ENCODE results near the gene AZI2.

Gene AZI2

GRCh38 chr3:28348629-28349468 lies at the start of gene AZI2, which contains the start of gene ZCWPW2:
TSS of gene AZI2 (minus strand) at chr3:28348824. CDS start at chr3:28340617, 8,207 bp downstream.
TSS of gene ZCWPW2 (plus strand) at chr3:28348721. CDS start at chr3:28413069, 64,348 bp downstream.
- DNase-seq (ENCODE audit: low read depth): peak; percentile 89

- no peak for DNase-seq (ENCODE audit: low read depth)
These were observed 40.4 kb upstream of the AZI2 start for GRCh38 chr3:28388978-28389377.

- no peak for DNase-seq (ENCODE audit: low read depth)
These were observed 37.4 kb upstream of the AZI2 start for GRCh38 chr3:28386049-28386448.

- DNase-seq (ENCODE audit: low read depth): peak; percentile 92
These were observed 27.8 kb upstream of the AZI2 start for GRCh38 chr3:28376424-28376823.

- DNase-seq (ENCODE audit: low read depth): peak; percentile 11
These were observed 911 bp upstream of the AZI2 start for GRCh38 chr3:28349469-28350000.

- DNase-seq (ENCODE audit: low read depth): peak; percentile 92
These were observed 377 bp downstream of the AZI2 start for GRCh38 chr3:28348265-28348628.

GRCh38 chr3:28347374-28348264 lies 1.0 kb downstream of the AZI2 start:
- peak; percentile 71 for DNase-seq (ENCODE audit: low read depth)

GRCh38 chr3:28345690-28346089 lies 2.9 kb downstream of the AZI2 start:
- DNase-seq (ENCODE audit: low read depth): no peak

- no peak for DNase-seq (ENCODE audit: low read depth)
These were observed 5.5 kb downstream of the AZI2 start for GRCh38 chr3:28343144-28343543.

GRCh38 chr3:28337230-28337629 lies 11.4 kb downstream of the AZI2 start:
- DNase-seq (ENCODE audit: low read depth): no peak

GRCh38 chr3:28335246-28335645 lies 13.4 kb downstream of the AZI2 start:
- DNase-seq (ENCODE audit: low read depth): no peak

GRCh38 chr3:28334552-28334951 lies 14.1 kb downstream of the AZI2 start:
- no peak for DNase-seq (ENCODE audit: low read depth)

- DNase-seq (ENCODE audit: low read depth): peak; percentile 10
These were observed 20.2 kb downstream of the AZI2 start for GRCh38 chr3:28328188-28329151.

GRCh38 chr3:28326458-28326926 lies 22.1 kb downstream of the AZI2 start:
- DNase-seq (ENCODE audit: low read depth): peak; percentile 16

- DNase-seq (ENCODE audit: low read depth): peak; percentile 17
These were observed 26.2 kb downstream of the AZI2 start for GRCh38 chr3:28322464-28322863.

GRCh38 chr3:28320981-28321380 lies 27.6 kb downstream of the AZI2 start:
- DNase-seq (ENCODE audit: low read depth): no peak

GRCh38 chr3:28317438-28318022 lies 31.1 kb downstream of the AZI2 start:
- peak; percentile 23 for DNase-seq (ENCODE audit: low read depth)

GRCh38 chr3:28316226-28316625 lies 32.4 kb downstream of the AZI2 start:
- DNase-seq (ENCODE audit: low read depth): no peak

GRCh38 chr3:28315711-28316110 lies 32.9 kb downstream of the AZI2 start:
- DNase-seq (ENCODE audit: low read depth): no peak

- no peak for DNase-seq (ENCODE audit: low read depth)
These were observed 40.4 kb downstream of the AZI2 start for GRCh38 chr3:28308196-28308595.

GRCh38 chr3:28301688-28302087 lies 46.9 kb downstream of the AZI2 start:
- no peak for DNase-seq (ENCODE audit: low read depth)
